Measurements from ENCODE around the gene TCF12. TPM values are rescaled to one million over a fixed set of nuclear protein-coding genes. Genes with fewer than 3 reads are reported as not detected.
"Not testable (repeated sequence)": the region's sequence is repeated elsewhere in the genome, so short reads cannot be mapped to it uniquely, and the experiment has no call there.

The TCF12 gene
- total RNA-seq, 1 donor from 2014 or later: 78.5 TPM

GRCh38 chr15:57144448-57144847 lies 226.0 kb downstream of the TCF12 start:
- no peak for DNase-seq

GRCh38 chr15:57146506-57147201 lies 228.2 kb downstream of the TCF12 start:
- DNase-seq: peak; percentile 79

- DNase-seq: no peak
Observed at GRCh38 chr15:57147621-57148020, 229.2 kb downstream of the TCF12 start.

DNA sequence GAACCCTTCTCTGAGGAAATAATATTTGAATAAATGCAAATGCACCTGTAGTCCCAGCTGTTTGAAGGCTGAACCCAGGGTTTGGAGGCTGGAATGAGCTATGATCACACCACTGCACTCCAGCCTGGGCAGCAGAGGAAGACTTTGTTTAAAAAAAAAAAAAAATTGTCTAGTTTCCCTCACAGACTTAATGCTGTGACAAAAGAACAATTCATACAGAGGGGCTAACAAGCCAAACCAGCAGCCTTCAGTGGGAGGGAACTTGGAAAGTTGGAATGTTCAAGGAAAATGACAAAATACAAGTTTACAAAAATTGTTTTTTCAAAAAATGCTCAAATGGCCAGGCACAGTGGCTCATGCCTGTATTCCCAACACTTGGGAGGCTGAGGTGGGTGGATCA lies 229.8 kb downstream of the TCF12 start:
- DNase-seq: no peak

DNA sequence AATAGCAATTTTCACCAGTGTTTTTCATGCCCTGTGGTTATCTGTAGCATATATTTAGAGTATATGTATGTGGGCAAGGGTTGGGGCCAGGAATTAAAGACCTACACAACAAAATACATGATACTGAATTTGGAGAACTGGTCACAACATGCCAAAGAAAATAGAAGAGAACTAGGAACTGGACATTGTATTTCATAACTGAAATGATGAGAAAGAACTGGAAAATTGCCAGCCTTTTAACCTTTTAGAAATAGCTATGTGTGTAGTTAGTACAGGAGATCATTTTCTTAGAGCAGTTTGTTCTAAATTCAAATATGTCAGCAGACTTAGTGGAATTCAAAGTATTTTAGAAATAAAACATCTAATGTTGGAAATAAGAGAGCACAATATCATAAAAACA lies 230.8 kb downstream of the TCF12 start:
- DNase-seq: peak; percentile 56

DNA sequence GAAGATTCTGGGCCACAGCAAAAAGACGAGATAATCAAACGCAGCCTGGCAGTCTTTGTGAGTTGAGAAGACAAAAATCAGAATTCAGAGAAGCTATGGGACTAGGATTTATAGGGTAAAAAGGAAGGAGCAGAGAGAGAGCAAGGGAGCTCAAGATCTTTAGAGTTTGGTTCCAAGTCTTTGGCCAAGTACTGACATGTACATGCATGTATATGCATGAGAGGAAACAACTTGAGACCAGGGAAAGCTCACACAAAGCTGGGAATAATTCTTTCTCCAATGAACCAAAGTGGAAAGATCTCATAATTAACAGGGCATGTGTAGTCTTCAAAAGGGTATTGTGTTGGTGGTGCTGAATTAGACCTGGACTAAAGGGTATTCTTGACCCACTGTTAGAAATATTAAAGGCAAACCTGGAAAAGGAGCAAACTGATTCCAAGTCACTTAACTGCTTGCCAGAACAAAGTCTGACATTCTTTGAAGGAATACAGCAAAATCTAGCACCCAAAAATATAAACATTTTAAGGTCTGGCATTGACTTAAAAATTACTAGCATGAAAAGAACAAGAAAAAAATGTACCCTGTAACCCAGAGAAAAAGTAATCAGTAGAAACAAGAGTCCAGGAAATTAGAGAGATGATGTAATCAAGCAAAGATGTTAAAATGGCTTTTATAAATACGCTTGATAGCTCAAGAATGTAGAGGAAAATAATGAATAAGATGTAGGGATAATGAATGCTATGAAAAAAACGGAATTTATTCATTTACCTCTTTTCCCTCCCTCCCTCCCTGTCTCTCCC lies 231.8 kb downstream of the TCF12 start:
- no peak for DNase-seq

GRCh38 chr15:57150866-57151203 lies 232.4 kb downstream of the TCF12 start:
- DNase-seq: not testable (repeated sequence)

DNA sequence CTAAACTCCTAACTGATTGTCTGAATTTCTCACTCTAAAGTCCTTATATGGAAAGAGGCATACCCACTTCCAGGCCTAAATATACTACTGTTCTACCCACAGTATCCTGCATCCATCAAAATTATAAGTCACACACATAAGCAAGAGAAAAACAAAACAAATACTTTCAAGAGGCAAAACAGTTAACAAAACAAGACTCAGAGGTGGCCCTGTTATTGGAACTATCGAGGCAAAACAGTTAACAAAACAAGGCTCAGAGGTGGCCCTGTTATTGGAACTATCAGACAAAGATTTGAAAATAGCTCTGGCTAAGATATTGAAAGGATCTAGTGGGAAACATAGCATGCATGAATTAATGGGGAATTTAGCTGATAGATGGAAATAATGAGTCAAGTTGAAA lies 233.7 kb downstream of the TCF12 start:
- no peak for DNase-seq

- DNase-seq: peak; percentile 83
Observed at GRCh38 chr15:57152666-57153539, 234.5 kb downstream of the TCF12 start.

GRCh38 chr15:57156210-57156884 lies 237.9 kb downstream of the TCF12 start:
- no peak for DNase-seq

DNA sequence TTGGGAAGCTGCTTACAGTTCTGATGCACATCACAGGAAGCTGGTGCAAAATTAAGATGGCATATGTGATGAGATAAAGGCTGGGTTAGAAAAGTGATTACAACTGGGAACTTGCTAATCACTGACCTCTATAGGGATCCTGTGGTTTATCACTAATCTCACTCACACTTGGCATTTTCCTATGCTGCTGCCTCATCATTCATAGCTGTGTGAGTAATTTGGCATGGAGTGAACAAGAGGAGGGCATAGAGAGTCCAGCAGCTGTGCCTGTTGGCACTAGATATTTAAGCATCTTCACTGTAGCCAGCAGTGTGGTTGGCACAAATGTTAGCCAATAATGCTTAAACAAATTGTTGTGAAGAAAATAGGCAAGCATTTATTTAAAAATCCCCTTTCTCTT lies 240.1 kb downstream of the TCF12 start:
- DNase-seq: peak; percentile 66

GRCh38 chr15:57158997-57159668 lies 240.7 kb downstream of the TCF12 start:
- no peak for DNase-seq

- no peak for DNase-seq
Observed at GRCh38 chr15:57159767-57160166, 241.3 kb downstream of the TCF12 start.

- DNase-seq: no peak
Observed at GRCh38 chr15:57160823-57161560, 242.5 kb downstream of the TCF12 start.

GRCh38 chr15:57164251-57164650 lies 245.8 kb downstream of the TCF12 start:
- DNase-seq: not testable (repeated sequence)

GRCh38 chr15:57165992-57166391 lies 247.5 kb downstream of the TCF12 start:
- DNase-seq: peak; percentile 43

DNA sequence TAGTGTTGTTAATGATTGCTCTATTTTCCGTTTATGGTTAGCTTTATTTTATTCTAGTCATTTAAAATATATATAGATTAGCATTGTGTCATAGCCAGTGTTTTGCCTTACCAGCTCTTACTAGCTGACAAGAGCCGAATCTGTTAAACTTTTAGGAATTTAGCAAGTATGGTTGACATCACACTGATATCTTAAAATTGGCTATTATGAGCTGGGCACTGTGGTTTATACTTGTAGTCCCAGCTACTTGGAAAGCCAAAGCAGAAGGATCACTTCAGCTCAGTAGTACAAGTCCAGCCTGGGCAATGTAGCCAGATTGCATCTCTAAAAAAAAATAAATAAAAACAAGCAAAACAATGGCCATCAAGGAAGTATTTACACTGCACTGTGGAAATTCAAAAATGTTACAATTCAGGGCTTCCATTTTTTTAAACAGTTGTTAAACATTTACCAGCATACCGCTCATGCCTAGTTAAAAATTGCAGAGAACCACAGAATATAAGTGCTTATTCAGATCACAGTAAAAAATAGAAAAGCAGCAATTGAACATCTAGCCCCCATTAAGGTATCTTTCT lies 249.5 kb downstream of the TCF12 start:
- DNase-seq: no peak

DNA sequence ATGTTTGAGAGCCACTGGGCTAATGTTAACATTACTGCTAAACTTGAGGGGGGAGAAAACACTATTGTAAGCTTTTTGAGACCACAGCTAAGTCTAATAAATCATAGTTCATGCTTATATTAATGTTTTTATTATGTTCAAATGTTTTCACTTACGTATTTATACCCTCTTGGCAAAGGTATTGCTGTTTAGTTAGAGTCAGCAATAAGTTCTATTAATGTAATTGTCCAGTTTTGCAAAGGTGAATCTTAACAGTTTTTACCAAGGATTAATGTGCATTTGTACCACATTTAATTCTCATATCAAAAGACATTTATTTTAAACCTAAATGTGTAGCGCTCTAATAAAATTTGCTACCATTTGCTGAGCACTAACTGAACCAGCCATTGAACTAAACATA lies 251.2 kb downstream of the TCF12 start:
- DNase-seq: no peak

GRCh38 chr15:57171426-57171825 lies 253.0 kb downstream of the TCF12 start:
- no peak for DNase-seq

DNA sequence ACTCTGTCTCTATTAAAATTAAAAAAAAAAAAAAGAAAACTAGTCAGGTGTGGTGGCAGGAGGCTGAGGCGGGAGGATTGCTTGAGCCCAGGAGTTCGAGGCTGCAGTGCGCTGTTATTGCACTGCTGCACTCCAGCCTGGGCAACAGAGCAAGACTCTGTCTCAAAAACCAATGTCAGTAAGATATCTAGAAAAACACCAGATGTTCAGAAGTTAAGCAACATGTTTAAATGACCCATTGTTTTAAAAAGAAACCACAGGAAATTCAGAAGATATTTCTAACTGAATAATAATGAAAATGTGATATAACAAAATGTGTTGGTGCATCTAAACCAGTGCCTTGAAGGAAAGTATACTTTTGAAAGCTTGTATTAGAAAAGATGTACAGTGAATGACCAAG lies 254.5 kb downstream of the TCF12 start:
- peak; percentile 43 for DNase-seq

- no peak for DNase-seq
Observed at GRCh38 chr15:57183041-57183440, 264.6 kb downstream of the TCF12 start.
